Spleen (tissue), 11 donors: ENCODE data around the gene IL31RA. TPM values are rescaled to one million over a fixed set of nuclear protein-coding genes. Genes with fewer than 3 reads are reported as not detected.
A peak's percentile ranks its signal among the peaks of the same experiment; 100 is the strongest.

Experiments
- DNase-seq: peaks from one replicate; pipeline ENCODE4 v3.0.0-alpha.2; 2020
- H3K27ac ChIP-seq, 8 donors: fragments of 200-600 bp; sonication (generic) in 7 of 8; 1 replicate in 4 of 8; 2 replicates in 4 of 8; pipeline versions ENCODE4 v1.5.0 to v1.8.0; 2016 to 2021; ENCODE audit warnings: inconsistent platforms in 4 of 8, mild to moderate bottlenecking in 4 of 8, moderate library complexity in 1 of 8
- H3K27me3 ChIP-seq, 7 donors: fragments of 200-600 bp; sonication (generic) in 6 of 7; replicated peaks in 1 of 7; 1 replicate in 4 of 7; 2 replicates in 3 of 7; pipeline versions ENCODE4 v1.5.0 to v1.8.0; 2016 to 2021; ENCODE audit warnings: inconsistent platforms in 3 of 7, mild to moderate bottlenecking in 1 of 7
- H3K36me3 ChIP-seq, 6 donors: fragments of 200-600 bp; sonication (generic) in 5 of 6; 1 replicate in 4 of 6; 2 replicates in 2 of 6; pipeline versions ENCODE4 v1.5.0 to v1.8.0; 2016 to 2021; ENCODE audit warnings: inconsistent platforms in 2 of 6
- H3K4me1 ChIP-seq, 6 donors: fragments of 200-600 bp; sonication (generic) in 5 of 6; 1 replicate in 3 of 6; 2 replicates in 3 of 6; pipeline versions ENCODE4 v1.5.0 to v1.8.0; 2016 to 2021; ENCODE audit warnings: inconsistent platforms in 3 of 6
- H3K4me3 ChIP-seq, 8 donors: fragments of 200-600 bp; sonication (generic) in 7 of 8; 1 replicate in 4 of 8; 2 replicates in 4 of 8; pipeline versions ENCODE4 v1.5.0 to v1.8.0; 2016 to 2021; ENCODE audit warnings: inconsistent platforms in 4 of 8, mild to moderate bottlenecking in 4 of 8, moderate library complexity in 2 of 8
- H3K9me3 ChIP-seq, 8 donors: fragments of 200-600 bp; sonication (generic) in 7 of 8; 1 replicate in 4 of 8; 2 replicates in 4 of 8; pipeline versions ENCODE4 v1.5.0 to v1.8.0; 2016 to 2021; ENCODE audit warnings: inconsistent platforms in 4 of 8
- CTCF ChIP-seq, 11 experiments: fragments of 200-600 bp in 7 of 11; fragments of 450-650 bp in 4 of 11; sonication (generic) in 4 of 11; IDR thresholded peaks in 8 of 11; conservative IDR thresholded peaks in 3 of 11; 1 replicate in 7 of 11; 2 replicates in 4 of 11; pipeline versions ENCODE4 v1.4.0 to v1.8.0; 2016 to 2021; ENCODE audit warnings: antibody characterized with exemption in 11 of 11, inconsistent platforms in 4 of 11, mild to moderate bottlenecking in 1 of 11
- POLR2A ChIP-seq, 3 donors: fragments of 450-650 bp; IDR thresholded peaks; one replicate each; pipeline ENCODE4 v1.5.1; 2017; ENCODE audit warnings: antibody characterized with exemption in 3 of 3, mild to moderate bottlenecking in 1 of 3
- POLR2AphosphoS5 ChIP-seq, 3 donors: sonication (generic); formaldehyde crosslinking; IDR thresholded peaks; one replicate each; pipeline ENCODE4 v1.5.1; 2017; ENCODE audit warnings: antibody characterized with exemption in 3 of 3
- WGBS, 5 donors: extraction: QIAGEN DNeasy Blood & Tissue Kit in 3 of 5; methylation state at CpG; one replicate each; pipeline versions ENCODE4 v1.1.5 to v1.1.7; 2013 to 2018; 5-methylcytosine and 5-hydroxymethylcytosine counted together
- intact Hi-C: fragments of 100-400 bp; cut with DNase I; formaldehyde crosslinking; loops from one replicate; pipeline ENCODE4 v1.15.0; 2023; ENCODE audit warnings: low total_unique reads
- polyA plus RNA-seq, 3 donors: library from polyadenylated mRNA; stranded (reverse); fragments of 200-250 nt; gene quantifications; one replicate each; pipeline ENCODE4 v1.2.1, GENCODE V29; 2013
- total RNA-seq, 7 donors: library from RNA; depleted of rRNA in 3 of 7; stranded (reverse); fragments of >200 nt in 3 of 7; fragmentation: NEBNext Ultra II Directional in 4 of 7; extraction: Animal tissue kit (Norgen Biotek cat#: 25700) in 4 of 7; gene quantifications; one replicate each; pipeline versions ENCODE4 v1.1.0 to v1.2.1, GENCODE V29; 2016 to 2021
- donor health status: healthy with polysubstance abuse.
- donor health status: DM: no; HTN: no; CAD: no; lungs with moderate emphysema.
- donor health status: DM: no; HTN: no; CAD: no.
- donor health status: Bipolar disorder and iron deficiency.
- donor health status: healthy.
- donor health status: DM: no; HTN: no; CAD: no.
- donor health status: DM: yes; HTN: yes; CAD: no.

IL31RA gene
- total and polyA plus RNA-seq, 10 donors = 0.02 to 0.20 (median 0.03) TPM; not detected in 7

- no peak overlapping the region for H3K27ac ChIP-seq
- H3K36me3 ChIP-seq = peaks cover 0 to 98% (median 70%) of the 10 kb centered on the region in 6 donors
- no peaks in the 10 kb centered on the region for H3K4me1 ChIP-seq
- intact Hi-C loops = no loop called here
- no peaks in the 10 kb centered on the region for H3K27me3 ChIP-seq
- DNase-seq = no peak
- H3K4me3 ChIP-seq = no peak overlapping the region
- no peaks in the 10 kb centered on the region for H3K9me3 ChIP-seq
- 79 to 89% (median 83%) methylated on average over 1 of the region's 1 CpG for WGBS, 5 donors
- no peak for TF ChIP-seq POLR2A (IDR thresholded peaks at IDR 0.05)
- TF ChIP-seq CTCF (IDR thresholded peaks at IDR 0.05 in 8 of 11, conservative IDR thresholded peaks at IDR 0.05 in 3 of 11) = no peak
- no peak for TF ChIP-seq POLR2AphosphoS5 (IDR thresholded peaks at IDR 0.05)
Measured at GRCh38 chr5:55959208-55959607, 108.1 kb downstream of the IL31RA start.

GRCh38 chr5:55960779-55961178 is 109.6 kb downstream of the IL31RA start:
- WGBS, 5 donors = 97 to 99% (median 97%) methylated on average over 7 of the region's 7 CpGs
- DNase-seq = no peak
- TF ChIP-seq CTCF (IDR thresholded peaks at IDR 0.05 in 8 of 11, conservative IDR thresholded peaks at IDR 0.05 in 3 of 11) (no peak), POLR2A (IDR thresholded peaks at IDR 0.05) (no peak), POLR2AphosphoS5 (IDR thresholded peaks at IDR 0.05) (no peak)
- Histone ChIP-seq H3K9me3 (no peaks in the 10 kb centered on the region), H3K36me3 (peaks cover 0 to 94% (median 54%) of the 10 kb centered on the region in 6 donors), H3K27me3 (no peaks in the 10 kb centered on the region), H3K4me1 (peaks cover 0 to 5% (median 1%) of the 10 kb centered on the region in 6 donors), H3K4me3 (no peak overlapping the region), H3K27ac (no peak overlapping the region)
- intact Hi-C loops = no loop called here

- intact Hi-C loops = no loop called here
- H3K4me1 ChIP-seq = peaks cover 0 to 28% (median 7%) of the 10 kb centered on the region in 6 donors
- no peak overlapping the region for H3K4me3 ChIP-seq
- DNase-seq = no peak
- 60 to 80% (median 77%) methylated on average over 6 of the region's 6 CpGs for WGBS, 5 donors
- H3K27ac ChIP-seq = peak overlapping the region in 1 of 8 donors; percentile 16
- no peaks in the 10 kb centered on the region for H3K9me3 ChIP-seq
- peaks cover 0 to 92% (median 46%) of the 10 kb centered on the region in 6 donors for H3K36me3 ChIP-seq
- TF ChIP-seq CTCF (IDR thresholded peaks at IDR 0.05 in 8 of 11, conservative IDR thresholded peaks at IDR 0.05 in 3 of 11) = no peak
- TF ChIP-seq POLR2A (IDR thresholded peaks at IDR 0.05) = no peak
- TF ChIP-seq POLR2AphosphoS5 (IDR thresholded peaks at IDR 0.05) = no peak
- no peaks in the 10 kb centered on the region for H3K27me3 ChIP-seq
Measured at GRCh38 chr5:55965525-55965924, 114.4 kb downstream of the IL31RA start.

GRCh38 chr5:55966284-55966683 is 115.1 kb downstream of the IL31RA start:
- H3K36me3 ChIP-seq = peaks cover 0 to 92% (median 39%) of the 10 kb centered on the region in 6 donors
- H3K4me1 ChIP-seq = peaks cover 0 to 35% (median 8%) of the 10 kb centered on the region in 6 donors
- TF ChIP-seq POLR2AphosphoS5 (IDR thresholded peaks at IDR 0.05) (no peak), POLR2A (IDR thresholded peaks at IDR 0.05) (no peak), CTCF (IDR thresholded peaks at IDR 0.05 in 8 of 11, conservative IDR thresholded peaks at IDR 0.05 in 3 of 11) (no peak)
- H3K4me3 ChIP-seq = no peak overlapping the region
- H3K27ac ChIP-seq = no peak overlapping the region
- intact Hi-C loops = no loop called here
- no peaks in the 10 kb centered on the region for H3K27me3 ChIP-seq
- no peaks in the 10 kb centered on the region for H3K9me3 ChIP-seq
- no peak for DNase-seq
